HEK293 (cell line): ENCODE measurements around the gene PNCK.

ENCODE experiments used
- CTCF ChIA-PET: fragments of 350-600 bp; formaldehyde crosslinking; extraction: SDS; loops from one replicate; lab custom pipeline; 2021; ENCODE audit warnings: antibody characterized with exemption; lab: Yijun Ruan, JAX
- POLR2A ChIA-PET: fragments of 300-600 bp; formaldehyde crosslinking; extraction: SDS; loops from one replicate; lab custom pipeline; 2020; ENCODE audit warnings: antibody characterized with exemption, inconsistent platforms; lab: Yijun Ruan, JAX
- H3K27ac ChIP-seq: fragments of 200-500 bp; sonication (Bioruptor generic); 2 replicates; pipeline ENCODE4 v1.5.1; 2014; ENCODE audit warnings: low read depth, low read length, control low read depth, inconsistent platforms; ENCODE audit errors: extremely low read depth
- H3K36me3 ChIP-seq, 2 experiments: fragments of 200-500 bp in 1 of 2; sonication (Bioruptor generic) in 1 of 2; 1 replicate in 1 of 2; 2 replicates in 1 of 2; pipeline ENCODE4 v1.5.1; 2014 to 2017; ENCODE audit warnings: inconsistent platforms in 2 of 2, low read length in 2 of 2; ENCODE audit not compliant: control insufficient read depth in 2 of 2, insufficient read depth in 1 of 2
- H3K4me1 ChIP-seq: fragments of 200-500 bp; sonication (Bioruptor generic); 2 replicates; pipeline ENCODE4 v1.5.1; 2014; ENCODE audit warnings: mild to moderate bottlenecking, low read length, inconsistent platforms; ENCODE audit not compliant: control insufficient read depth, insufficient read depth
- H3K4me3 ChIP-seq: 2 replicates; pipeline ENCODE4 v1.5.1; 2011; ENCODE audit warnings: low read depth, mild to moderate bottlenecking, control low read depth, low read length, moderate library complexity
- H3K9me3 ChIP-seq: fragments of 200-500 bp; sonication (Bioruptor generic); 2 replicates; pipeline ENCODE4 v1.5.1; 2014; ENCODE audit warnings: low read depth, low read length, inconsistent platforms; ENCODE audit not compliant: control insufficient read depth, insufficient read depth
- BCL11B ChIP-seq: fragments of 450-650 bp; formaldehyde crosslinking; IDR thresholded peaks from 2 replicates; pipeline ENCODE4 v1.5.1; 2016; ENCODE audit warnings: low read depth, missing biosample characterization, missing genetic modification characterization
- GLI2 ChIP-seq: fragments of 450-650 bp; formaldehyde crosslinking; IDR thresholded peaks from 2 replicates; pipeline ENCODE4; 2017; ENCODE audit warnings: missing biosample characterization, missing genetic modification characterization, low read depth, borderline replicate concordance
- INSM2 ChIP-seq: fragments of 450-650 bp; formaldehyde crosslinking; IDR thresholded peaks from 2 replicates; pipeline ENCODE4 v1.5.1; 2016; ENCODE audit warnings: missing biosample characterization, missing genetic modification characterization
- OVOL3 ChIP-seq: fragments of 450-650 bp; formaldehyde crosslinking; IDR thresholded peaks from 2 replicates; pipeline ENCODE4 v1.5.1; 2016; ENCODE audit warnings: missing biosample characterization, missing genetic modification characterization
- REPIN1 ChIP-seq: fragments of 450-650 bp; formaldehyde crosslinking; IDR thresholded peaks from 2 replicates; pipeline ENCODE4 v1.5.1; 2017; ENCODE audit warnings: missing biosample characterization, missing genetic modification characterization, low read depth
- SP3 ChIP-seq: fragments of 450-650 bp; formaldehyde crosslinking; IDR thresholded peaks from 2 replicates; pipeline ENCODE4 v1.5.1; 2016; ENCODE audit warnings: missing biosample characterization, missing genetic modification characterization
- TCF7L2 ChIP-seq: IDR thresholded peaks from 2 replicates; pipeline ENCODE4 v1.6.1; 2011; ENCODE audit warnings: low read depth, mild to moderate bottlenecking, inconsistent platforms, low read length, moderate library complexity, borderline replicate concordance
- ZBTB7A ChIP-seq: fragments of 450-650 bp; formaldehyde crosslinking; IDR thresholded peaks from 2 replicates; pipeline ENCODE4 v1.5.1; 2016; ENCODE audit warnings: low read depth, missing biosample characterization, missing genetic modification characterization
- ZFP3 ChIP-seq: fragments of 450-650 bp; formaldehyde crosslinking; IDR thresholded peaks from 2 replicates; pipeline ENCODE4 v1.5.1; 2016; ENCODE audit warnings: low read depth, missing biosample characterization, missing genetic modification characterization
- ZNF138 ChIP-seq: fragments of 450-650 bp; formaldehyde crosslinking; IDR thresholded peaks from 2 replicates; pipeline ENCODE4 v1.5.1; 2016; ENCODE audit warnings: missing biosample characterization, missing genetic modification characterization, borderline replicate concordance
- ZNF140 ChIP-seq: fragments of 450-650 bp; formaldehyde crosslinking; IDR thresholded peaks from 2 replicates; pipeline ENCODE4 v1.5.1; 2016; ENCODE audit warnings: missing biosample characterization, missing genetic modification characterization
- ZNF148 ChIP-seq: fragments of 450-650 bp; formaldehyde crosslinking; IDR thresholded peaks from 2 replicates; pipeline ENCODE4 v1.5.0; 2017; ENCODE audit warnings: missing biosample characterization, missing genetic modification characterization, borderline replicate concordance
- ZNF155 ChIP-seq: fragments of 450-650 bp; formaldehyde crosslinking; IDR thresholded peaks from 2 replicates; pipeline ENCODE4 v1.5.1; 2016; ENCODE audit warnings: missing biosample characterization, missing genetic modification characterization
- ZNF169 ChIP-seq: fragments of 450-650 bp; formaldehyde crosslinking; IDR thresholded peaks from 2 replicates; pipeline ENCODE4 v1.5.1; 2016; ENCODE audit warnings: missing biosample characterization, missing genetic modification characterization
- ZNF174 ChIP-seq: fragments of 450-650 bp; formaldehyde crosslinking; IDR thresholded peaks from 2 replicates; pipeline ENCODE4 v1.5.0; 2017; ENCODE audit warnings: missing biosample characterization, mild to moderate bottlenecking, missing genetic modification characterization
- ZNF2 ChIP-seq: fragments of 450-650 bp; formaldehyde crosslinking; IDR thresholded peaks from 2 replicates; pipeline ENCODE4 v1.5.1; 2016; ENCODE audit warnings: missing biosample characterization, missing genetic modification characterization
- ZNF221 ChIP-seq: fragments of 450-650 bp; formaldehyde crosslinking; IDR thresholded peaks from 2 replicates; pipeline ENCODE4 v1.5.1; 2017; ENCODE audit warnings: missing biosample characterization, missing genetic modification characterization, borderline replicate concordance
- ZNF23 ChIP-seq: fragments of 450-650 bp; formaldehyde crosslinking; IDR thresholded peaks from 2 replicates; pipeline ENCODE4 v1.5.1; 2016; ENCODE audit warnings: missing biosample characterization, missing genetic modification characterization, borderline replicate concordance
- ZNF416 ChIP-seq: fragments of 450-650 bp; formaldehyde crosslinking; IDR thresholded peaks from 2 replicates; pipeline ENCODE4 v1.5.1; 2016; ENCODE audit warnings: missing biosample characterization, missing genetic modification characterization
- ZNF521 ChIP-seq: fragments of 450-650 bp; formaldehyde crosslinking; IDR thresholded peaks from 2 replicates; pipeline ENCODE4 v1.5.1; 2017; ENCODE audit warnings: missing biosample characterization, mild to moderate bottlenecking, missing genetic modification characterization
- ZNF529 ChIP-seq: fragments of 450-650 bp; formaldehyde crosslinking; IDR thresholded peaks from 2 replicates; pipeline ENCODE4 v1.5.1; 2017; ENCODE audit warnings: missing genetic modification characterization, missing biosample characterization; ENCODE audit not compliant: insufficient replicate concordance
- ZNF549 ChIP-seq: fragments of 450-650 bp; IDR thresholded peaks from 2 replicates; pipeline ENCODE4 v1.5.1; 2018; ENCODE audit warnings: missing biosample characterization, missing genetic modification characterization, mild to moderate bottlenecking, inconsistent platforms, moderate library complexity
- ZNF645 ChIP-seq: fragments of 450-650 bp; formaldehyde crosslinking; IDR thresholded peaks from 2 replicates; pipeline ENCODE4; 2016; ENCODE audit warnings: missing biosample characterization, missing genetic modification characterization
- ZNF776 ChIP-seq: fragments of 450-650 bp; formaldehyde crosslinking; IDR thresholded peaks from 2 replicates; pipeline ENCODE4 v1.5.0; 2017; ENCODE audit warnings: missing biosample characterization, missing genetic modification characterization, borderline replicate concordance
- ZNF791 ChIP-seq: fragments of 450-650 bp; formaldehyde crosslinking; IDR thresholded peaks from 2 replicates; pipeline ENCODE4 v1.5.1; 2016; ENCODE audit warnings: missing biosample characterization, missing genetic modification characterization
- ZSCAN4 ChIP-seq: fragments of 450-650 bp; formaldehyde crosslinking; IDR thresholded peaks from 2 replicates; pipeline ENCODE4 v1.5.1; 2017; ENCODE audit warnings: missing biosample characterization, missing genetic modification characterization

Gene PNCK

GRCh38 chrX:153621949-153622598, 51.5 kb downstream of the PNCK start:
- Histone ChIP-seq H3K36me3 (no peaks in the 10 kb centered on the region), H3K27ac (no peak overlapping the region), H3K4me3 (no peak overlapping the region), H3K4me1 (no peaks in the 10 kb centered on the region)
- TF ChIP-seq INSM2 (no peak), ZNF521 (tag by site-specific recombination) (no peak), ZNF138 (tag by site-specific recombination) (no peak), ZSCAN4 (tag by site-specific recombination) (no peak), ZBTB7A (tag by site-specific recombination) (no peak), GLI2 (tag by site-specific recombination) (no peak), ZNF148 (no peak), ZNF155 (no peak), ZNF416 (tag by site-specific recombination) (no peak)
- TF ChIP-seq, all 188 proteins: peak for 0
- no peaks in the 10 kb centered on the region for H3K9me3 ChIP-seq
- ChIA-PET CTCF (interaction anchor here (1.3 to 2.0 kb wide), 3 partner anchors 15 to 83 kb away, joined by 5 to 10 read pairs (median 5); no protein-coding TSS in a partner anchor), POLR2A (no interaction called here)

- Histone ChIP-seq H3K4me1 (no peaks in the 10 kb centered on the region), H3K4me3 (no peak overlapping the region), H3K36me3 (no peaks in the 10 kb centered on the region), H3K27ac (no peak overlapping the region), H3K9me3 (no peaks in the 10 kb centered on the region)
- TF ChIP-seq ZNF776 (no peak), ZNF791 (no peak), ZNF645 (tag by site-specific recombination) (no peak), SP3 (no peak), OVOL3 (tag by site-specific recombination) (no peak), ZFP3 (tag by site-specific recombination) (no peak), TCF7L2 (no peak), ZNF138 (tag by site-specific recombination) (no peak), BCL11B (tag by site-specific recombination) (no peak), GLI2 (tag by site-specific recombination) (no peak), ZNF174 (tag by site-specific recombination) (no peak), ZNF221 (tag by site-specific recombination) (no peak), REPIN1 (tag by site-specific recombination) (no peak), ZNF529 (no peak), ZNF169 (tag by site-specific recombination) (no peak), ZNF2 (tag by site-specific recombination) (no peak), ZNF23 (tag by site-specific recombination) (no peak), ZNF549 (tag by site-specific recombination) (no peak), ZNF140 (tag by site-specific recombination) (no peak)
- ChIA-PET POLR2A (no interaction called here), CTCF (no interaction called here)
Observed at GRCh38 chrX:153620576-153620975, 53.0 kb downstream of the PNCK start.
